Activated T-cell treated with anti-CD3 and anti-CD28 coated beads, Interleukin-2, amount 50 U/mL, for 48 hours (primary cell): Measurements from ENCODE around the gene TMEM236.

Source experiments
- DNase-seq, 2 experiments: peaks; one replicate each; pipeline ENCODE4 v3.0.0-alpha.2; 2020

Gene TMEM236

DNA sequence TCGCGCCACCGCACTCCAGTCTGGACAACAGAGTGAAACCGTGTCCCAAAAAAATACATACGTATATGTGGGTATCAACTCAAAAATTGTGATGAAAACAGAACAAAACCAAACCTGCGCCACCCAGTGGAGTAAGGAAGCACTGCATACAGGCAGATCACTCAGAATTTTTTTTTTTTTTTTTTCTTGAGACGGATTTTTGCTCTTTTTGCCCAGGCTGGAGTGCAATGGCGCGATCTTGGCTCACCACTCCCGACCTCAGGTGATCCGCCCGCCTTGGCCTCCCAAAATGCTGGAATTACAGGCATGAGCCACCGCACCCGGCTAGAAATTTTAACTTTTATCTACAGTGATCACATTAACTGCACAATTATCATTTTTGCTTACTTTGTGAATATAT is 9.1 kb upstream of the TMEM236 start:
- DNase-seq = peak; percentile 81 to 83

DNA sequence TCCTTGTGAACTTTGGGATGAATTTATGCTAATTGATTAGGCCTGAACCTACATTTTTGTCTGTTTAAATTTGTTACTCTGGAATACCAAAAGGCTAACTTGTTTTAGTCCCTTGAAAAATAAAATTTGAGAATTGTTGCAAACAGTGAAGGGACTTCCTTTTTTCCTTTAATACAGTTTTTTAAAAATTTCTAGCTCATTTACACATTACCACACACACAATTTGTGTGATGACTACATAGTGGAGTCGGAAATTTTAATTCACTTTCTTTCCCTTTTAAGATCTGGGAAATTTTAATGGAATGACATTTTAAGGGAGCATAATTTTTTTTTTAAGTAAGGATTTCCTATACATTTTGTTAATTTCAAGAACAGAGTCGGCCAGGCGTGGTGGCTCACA is 8.6 kb upstream of the TMEM236 start:
- no peak for DNase-seq

DNA sequence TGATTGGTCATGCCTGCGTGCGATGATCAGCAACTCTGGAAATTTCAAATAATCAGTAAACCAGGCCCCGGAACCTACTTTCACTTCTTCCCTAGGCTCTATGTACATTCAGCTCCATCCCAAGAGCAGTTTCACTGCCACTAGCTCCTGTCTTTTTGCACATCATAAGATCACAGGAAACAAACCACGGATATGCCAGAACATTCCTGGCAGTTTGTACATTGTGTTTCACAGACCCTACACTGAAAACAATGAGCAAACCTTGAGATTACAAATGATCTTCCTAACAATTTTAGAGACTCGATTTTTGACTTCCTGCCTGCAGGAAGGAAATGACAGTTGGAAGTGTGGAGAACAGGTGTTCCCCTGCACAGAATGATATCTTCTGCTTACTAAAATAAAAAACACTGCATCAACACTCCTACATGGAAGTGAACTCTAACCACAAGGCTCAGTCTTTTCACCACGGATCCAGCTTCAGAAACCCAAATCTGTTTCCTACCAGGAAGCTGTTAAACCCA is 7.6 kb upstream of the TMEM236 start:
- DNase-seq = no peak

DNA sequence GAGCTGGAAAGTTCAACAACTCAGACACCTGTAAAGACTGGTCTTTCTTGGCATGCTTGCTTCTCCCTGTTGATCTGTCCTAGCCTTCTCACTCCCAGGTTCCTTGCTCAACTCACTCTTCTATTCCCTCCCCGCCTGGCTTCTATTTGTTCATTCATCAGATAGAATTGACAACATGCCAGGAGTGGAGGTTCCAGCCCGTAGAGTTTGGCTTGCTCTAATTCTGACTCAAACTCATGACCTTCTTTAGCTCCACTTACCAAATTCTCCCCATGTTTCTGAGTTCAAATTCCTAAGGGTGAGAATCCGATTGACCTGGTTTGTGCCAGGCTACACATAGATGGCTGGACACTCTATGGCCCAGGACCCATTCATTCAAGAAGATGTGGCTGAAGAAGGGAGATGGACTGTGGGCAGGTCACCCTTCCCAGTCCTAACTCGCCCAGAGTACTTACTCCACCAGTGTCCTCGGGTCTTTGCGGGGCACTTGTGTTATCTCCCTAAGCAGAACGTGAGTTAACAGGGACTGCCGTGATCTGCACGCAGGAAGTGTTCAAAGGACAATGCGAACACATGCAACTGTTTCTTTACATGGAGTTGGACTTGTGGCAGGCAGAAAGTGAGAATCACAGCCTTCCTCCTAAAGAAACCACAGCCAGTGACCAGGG is 4.0 kb upstream of the TMEM236 start:
- no peak for DNase-seq

DNA sequence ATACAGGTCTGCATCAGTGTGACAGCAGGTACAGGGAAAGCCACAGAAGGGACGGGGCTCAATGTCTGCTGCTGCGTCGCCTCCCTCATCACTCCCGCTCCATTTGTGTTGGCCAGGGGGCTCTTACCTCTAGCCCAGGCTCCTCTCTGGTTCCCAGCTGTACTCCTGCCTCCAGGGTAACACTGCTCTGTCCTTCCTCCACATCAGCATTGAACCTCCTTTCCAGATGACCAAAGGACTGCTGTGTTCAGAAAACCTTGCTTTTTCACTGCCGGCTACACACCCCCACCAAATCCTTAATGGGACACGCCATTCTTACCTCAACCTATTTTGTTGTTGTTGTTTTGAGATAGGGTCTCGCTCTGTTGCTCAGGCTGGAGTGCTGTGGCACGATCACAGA is 2.1 kb upstream of the TMEM236 start:
- no peak for DNase-seq

DNA sequence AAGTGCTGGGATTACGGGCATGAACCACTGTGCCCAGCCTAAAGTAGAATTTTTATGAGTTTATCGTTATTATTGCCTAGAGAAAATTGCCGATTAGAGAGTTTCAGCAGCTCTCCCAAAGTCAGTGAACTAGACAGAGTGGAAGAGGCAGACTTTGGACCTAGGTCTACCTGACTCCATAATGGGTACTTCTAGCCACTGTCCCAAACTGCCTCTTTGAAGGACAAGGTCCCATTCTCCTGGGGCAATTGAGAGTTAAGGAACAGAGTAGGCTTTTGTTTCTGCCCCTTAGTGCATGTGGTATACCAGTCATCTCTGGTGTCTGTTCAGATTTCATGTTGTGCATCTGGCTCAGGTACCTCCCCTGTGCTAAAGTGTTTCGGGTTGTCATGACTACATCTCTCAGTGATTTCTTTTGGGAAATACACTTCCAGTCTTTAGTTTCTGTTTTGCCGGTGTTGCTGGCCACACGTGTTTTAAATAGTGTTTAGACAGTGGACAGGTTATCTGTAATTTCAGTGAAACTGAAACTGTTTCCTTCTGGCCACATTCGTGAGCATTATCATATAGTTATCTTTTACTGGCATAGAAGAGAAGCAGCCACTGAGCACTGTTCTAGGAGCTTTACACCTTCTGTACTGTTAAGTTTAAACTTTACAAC is 4.7 kb downstream of the TMEM236 start:
- DNase-seq = no peak

DNA sequence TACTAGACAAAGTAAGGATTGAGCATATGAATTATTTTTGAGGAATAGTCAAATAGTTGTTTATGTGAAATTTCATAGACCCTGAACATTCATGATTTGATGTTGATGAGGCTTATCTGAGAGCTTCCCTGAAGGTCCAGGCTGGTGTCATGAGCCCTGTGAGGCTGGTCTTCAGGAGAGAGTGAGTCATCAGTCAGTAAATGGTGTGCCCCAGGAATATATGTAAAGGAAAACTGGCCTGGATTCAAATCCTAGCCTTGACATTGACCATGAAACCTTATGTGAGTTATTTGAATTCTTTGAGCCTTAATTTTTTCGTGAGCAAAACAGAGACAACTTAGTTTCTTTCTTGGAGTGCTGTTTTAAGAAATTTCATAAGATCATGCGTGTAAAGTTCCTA is 6.2 kb downstream of the TMEM236 start:
- no peak for DNase-seq

DNA sequence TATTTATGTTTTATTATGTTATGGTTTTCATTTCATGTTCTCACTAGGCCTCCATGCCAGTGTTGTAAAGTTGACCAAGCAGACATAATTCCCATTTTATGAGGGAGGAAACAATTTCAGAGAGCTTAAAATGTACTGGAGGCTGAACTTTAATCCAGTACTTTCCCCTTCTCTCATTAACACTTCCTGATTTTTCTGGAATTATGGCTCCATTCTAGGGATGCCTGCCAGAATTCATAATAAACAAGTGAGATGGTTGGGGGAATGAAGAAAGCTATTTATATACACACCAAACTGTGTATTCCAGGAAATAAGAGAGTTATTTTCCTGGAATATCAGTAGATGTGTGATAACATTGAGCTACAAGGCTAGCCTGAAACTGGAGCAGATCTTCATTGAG is 6.9 kb downstream of the TMEM236 start:
- DNase-seq = no peak

DNA sequence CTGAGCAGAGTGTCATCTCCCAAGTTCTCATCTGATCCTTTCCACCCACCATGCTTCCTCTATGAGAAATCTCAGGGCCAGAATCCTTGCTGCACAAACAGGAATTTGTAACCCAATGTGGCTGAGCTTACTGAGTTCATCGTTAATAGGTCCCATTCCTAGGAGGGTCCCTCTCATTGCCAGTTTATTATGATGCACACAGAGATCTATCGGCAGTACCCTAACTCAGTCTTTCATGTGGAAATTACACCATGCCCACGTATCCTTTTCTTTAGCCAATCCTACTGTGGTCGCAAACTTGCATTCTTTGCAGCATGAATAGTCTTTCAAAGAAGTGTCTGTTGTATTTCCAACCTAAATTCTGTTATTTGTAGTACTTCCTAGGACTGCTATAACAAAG is 12.1 kb downstream of the TMEM236 start:
- no peak for DNase-seq

DNA sequence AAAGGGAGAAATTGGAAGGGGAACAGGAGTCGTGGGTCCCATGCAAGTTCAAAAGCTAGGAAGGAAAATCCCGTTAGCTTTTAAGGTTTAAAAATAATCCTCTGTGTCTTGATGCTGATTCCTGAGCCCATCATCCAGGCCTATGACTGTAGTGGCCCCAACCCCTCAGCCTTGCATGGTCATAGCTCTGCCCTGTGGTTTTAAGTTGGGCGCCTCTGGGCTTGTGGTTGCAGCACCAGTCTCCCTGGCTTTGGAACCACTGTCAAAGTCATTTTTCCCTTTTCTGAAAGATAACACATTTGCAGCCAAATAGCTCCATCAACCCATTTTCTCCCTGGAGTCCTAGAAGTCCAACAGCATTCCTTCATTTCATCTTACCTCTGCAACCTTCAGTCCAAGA is 13.6 kb downstream of the TMEM236 start:
- no peak for DNase-seq

DNA sequence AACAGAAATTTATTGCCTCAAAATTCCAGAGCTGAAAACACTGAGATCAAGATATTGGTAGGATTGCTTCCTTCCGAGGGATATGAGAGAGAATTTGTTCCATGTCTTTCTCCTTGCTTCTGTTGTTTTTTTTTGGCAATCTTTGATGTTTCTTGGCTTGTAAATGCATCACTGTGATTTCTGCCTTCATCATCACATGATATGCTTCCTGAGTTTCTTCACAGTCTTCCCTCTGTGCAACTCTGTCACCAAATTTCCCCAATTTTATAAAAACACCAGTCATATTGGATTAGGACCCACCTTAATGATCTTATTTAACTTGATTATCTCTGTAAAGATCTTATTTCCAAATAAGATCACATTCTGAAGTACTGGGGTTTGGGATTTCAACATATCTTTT is 14.7 kb downstream of the TMEM236 start:
- DNase-seq = no peak

DNA sequence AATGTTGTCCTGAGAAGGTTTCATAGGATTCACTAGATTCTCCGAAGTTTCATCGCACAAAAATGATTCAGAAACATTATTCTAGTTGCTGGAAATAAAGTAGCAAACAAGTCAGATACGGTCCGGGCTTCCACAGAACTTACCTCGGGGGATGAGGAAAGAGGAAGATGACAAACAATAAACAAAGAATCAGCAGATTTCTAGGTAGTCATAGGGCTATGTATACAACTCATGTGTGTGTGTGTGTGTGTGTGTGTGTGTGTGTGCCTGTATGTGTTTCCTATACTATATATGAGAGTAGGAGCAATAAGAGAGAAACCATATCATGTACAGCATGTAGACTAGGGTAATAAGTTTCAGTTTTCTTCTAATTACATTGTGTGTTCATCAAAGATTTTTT is 16.5 kb downstream of the TMEM236 start:
- no peak for DNase-seq

DNA sequence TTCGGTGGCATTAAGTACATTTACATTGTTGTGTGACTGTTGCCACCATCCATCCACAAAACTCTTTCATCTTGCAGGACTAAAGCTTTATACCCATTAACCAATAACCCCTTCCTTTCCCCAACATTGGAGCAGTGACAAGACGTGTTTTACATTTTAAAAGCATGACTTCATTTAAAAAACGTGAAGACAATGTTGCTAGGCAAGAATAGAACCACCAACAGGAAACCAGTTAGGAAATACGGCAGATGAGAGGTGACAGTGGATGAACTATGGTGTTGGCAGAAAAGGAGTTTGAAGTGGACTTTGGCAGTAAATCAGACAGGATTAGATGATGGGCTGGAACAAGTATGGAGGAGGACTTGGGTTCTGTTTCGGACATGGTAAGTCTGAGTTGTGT is 17.0 kb downstream of the TMEM236 start:
- DNase-seq = no peak

DNA sequence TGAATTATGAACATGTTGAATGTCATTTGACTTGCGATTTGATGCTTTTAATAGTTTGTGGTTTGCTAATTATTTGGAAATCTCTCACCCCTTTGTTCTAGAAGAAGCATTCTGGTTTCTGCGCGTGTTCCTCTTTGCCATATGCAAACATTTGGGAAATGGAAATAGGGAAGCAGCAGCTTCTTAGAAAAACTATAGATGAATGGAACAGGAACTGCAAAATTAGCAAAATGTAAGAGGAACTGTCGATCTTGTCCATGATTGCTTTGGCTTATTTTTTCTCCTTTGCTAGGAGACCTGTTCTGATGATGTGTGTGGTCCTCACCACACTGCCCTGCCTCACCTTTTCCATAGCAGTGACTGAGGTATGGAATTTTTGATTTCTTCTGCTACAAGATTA is 19.0 kb downstream of the TMEM236 start:
- DNase-seq = no peak

DNA sequence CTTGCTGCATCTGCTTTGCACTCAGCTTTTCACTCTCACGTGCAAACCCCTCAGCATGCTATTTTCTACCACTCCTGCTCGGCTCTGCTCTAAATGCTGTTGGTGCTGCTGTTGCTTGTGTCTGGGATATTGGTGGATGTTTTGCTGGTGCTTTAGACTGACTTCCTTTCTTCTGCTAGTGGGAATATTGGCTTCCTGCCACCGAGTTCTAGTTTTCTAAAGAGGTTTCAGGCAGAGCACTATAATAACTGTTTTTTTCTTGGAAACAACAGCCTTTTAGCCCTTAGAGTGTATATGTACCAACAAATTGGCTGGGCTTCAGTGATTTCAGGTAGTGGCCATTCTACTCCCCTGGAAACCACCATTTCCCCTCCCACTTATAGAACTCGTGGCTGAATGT is 27.8 kb downstream of the TMEM236 start:
- DNase-seq = no peak

DNA sequence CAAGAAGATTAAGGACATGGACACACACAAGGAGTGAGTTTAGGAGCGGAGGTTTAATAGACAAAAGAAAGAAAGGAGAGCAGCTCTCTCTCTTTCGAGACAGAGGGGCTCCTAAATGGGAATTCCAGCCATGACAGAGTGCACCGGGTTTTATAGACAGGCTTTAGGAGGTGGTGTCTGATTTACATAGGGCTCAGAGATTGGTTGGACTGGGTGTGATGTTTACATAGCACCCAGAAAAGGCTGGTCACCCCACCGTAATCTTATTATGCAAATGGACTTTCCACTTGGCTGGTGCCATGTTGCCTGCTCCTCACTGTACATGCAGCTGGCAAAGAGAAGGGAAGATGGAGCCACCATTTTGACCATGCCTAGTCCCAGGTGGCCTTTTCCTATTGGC is 28.7 kb downstream of the TMEM236 start:
- DNase-seq = no peak

DNA sequence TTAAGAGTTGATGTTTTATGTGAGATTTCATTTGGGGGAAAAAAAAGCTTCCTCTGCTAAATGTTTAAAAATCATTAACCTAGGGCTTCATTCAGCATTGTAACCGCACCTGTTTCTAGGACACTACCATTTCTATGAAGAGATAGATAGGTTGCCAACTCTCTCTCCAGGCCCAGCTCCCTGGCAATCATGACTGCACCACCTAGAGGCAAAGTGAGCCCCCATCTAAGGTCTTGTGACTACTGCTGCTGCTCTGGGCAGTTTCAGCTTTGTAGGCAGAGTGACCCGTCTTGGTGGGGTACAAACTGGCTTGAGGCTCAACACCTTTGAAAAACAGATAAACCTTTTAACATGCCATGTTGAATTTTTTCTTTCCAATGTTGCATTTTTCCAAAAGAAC is 29.9 kb downstream of the TMEM236 start:
- no peak for DNase-seq

DNA sequence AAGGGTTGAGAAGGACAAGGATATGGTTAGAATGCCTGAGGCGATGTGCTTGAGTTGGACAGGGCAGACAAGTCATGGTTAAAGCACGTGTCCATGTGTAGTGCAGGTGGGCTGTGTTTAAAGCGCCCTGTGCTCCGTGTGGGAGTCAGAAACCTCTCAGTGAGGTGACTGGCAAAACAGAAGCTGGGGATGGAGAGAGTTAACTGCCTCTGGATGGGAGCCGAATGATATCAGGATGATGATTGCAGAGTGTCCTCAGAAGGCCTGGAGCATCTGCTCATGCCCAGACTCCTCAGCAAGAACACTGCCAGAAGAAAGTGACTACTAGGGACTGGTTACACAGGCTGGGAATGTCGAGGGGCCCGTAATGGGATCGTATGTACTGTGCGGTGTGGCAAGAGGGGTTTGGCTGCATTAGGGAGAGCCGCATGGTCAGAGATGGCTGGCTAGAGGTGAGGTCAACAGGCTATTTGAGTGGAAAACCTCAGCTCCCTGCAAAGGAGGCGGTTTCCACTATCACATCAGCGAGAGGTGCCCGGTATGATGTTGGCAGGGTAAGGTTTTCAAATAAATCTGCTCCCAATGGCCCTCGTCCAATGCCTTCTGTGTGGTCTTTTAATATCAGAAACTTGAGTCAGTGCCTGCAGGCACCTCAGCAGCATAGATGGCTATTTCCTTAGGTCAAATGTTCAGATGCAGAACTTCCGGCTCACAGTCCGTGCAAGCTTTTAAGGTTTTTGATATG is 31.1 kb downstream of the TMEM236 start:
- DNase-seq = no peak

DNA sequence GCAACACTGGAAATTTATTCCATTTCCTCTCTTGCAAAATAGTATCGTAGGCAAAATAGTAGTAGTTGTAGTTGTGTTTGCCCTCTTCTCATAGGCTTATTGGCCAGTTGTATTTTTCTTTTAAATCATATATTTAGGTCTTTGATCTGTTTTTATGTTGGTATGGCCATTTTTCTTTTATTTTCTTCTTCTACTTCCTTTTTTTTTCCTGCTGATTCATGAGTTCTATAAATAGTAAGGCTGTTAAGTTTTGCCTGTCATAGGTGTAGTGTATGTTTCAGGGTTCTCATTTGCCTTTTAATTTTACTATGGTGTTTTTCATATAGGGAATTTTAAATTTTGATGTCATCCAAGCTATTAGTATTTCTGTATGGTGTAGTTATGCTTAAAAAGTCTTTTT is 31.8 kb downstream of the TMEM236 start:
- DNase-seq = no peak

DNA sequence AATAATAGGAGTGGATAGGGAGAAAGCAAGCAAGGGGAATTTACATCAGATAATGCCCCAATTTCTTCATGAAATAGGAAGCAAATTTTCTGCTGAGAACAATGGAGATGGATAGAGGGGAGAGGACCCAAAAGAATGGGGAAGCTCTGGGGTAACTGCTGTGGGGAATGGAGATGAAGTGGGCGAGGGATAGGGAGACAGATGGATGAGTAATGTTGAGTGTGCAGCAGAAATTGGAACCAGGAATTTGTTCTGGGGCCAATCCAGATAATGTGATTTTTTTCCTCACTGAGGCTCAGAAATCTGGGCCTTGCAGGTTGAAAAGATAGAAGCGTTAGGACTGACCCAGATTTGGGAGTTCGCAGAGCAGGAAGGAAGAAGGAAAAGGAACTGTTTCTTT is 32.7 kb downstream of the TMEM236 start:
- DNase-seq = no peak

DNA sequence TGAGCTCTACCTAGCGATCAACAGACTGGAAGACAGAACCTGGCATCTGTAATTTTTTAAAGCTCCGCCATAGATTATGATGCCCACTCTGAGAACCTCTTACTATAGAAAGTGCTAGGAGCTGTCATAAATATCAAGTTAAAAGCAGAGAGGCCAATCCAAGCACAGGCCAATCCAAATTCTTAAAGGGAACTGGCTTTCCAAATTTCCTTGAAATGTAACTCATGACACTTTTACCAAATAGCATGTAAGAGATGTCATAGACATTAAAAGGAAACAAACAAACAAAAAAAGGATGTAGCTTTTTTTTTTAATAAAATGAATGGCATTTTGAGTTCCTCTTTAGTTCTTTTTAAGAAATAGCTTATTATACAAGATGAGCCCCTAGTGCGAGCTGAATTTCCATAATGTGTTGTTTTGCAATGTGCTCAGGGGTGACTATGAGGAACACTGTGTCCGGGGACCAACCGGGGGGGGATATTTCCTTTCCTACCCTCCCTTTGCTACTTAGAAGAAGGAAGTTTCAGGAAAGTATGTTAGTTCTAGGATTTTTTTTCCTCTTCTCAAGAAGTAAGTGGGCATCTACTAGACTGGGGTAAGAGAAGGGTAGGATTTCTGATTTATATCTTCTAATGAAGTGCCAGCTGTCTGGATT is 33.4 kb downstream of the TMEM236 start:
- DNase-seq = no peak

DNA sequence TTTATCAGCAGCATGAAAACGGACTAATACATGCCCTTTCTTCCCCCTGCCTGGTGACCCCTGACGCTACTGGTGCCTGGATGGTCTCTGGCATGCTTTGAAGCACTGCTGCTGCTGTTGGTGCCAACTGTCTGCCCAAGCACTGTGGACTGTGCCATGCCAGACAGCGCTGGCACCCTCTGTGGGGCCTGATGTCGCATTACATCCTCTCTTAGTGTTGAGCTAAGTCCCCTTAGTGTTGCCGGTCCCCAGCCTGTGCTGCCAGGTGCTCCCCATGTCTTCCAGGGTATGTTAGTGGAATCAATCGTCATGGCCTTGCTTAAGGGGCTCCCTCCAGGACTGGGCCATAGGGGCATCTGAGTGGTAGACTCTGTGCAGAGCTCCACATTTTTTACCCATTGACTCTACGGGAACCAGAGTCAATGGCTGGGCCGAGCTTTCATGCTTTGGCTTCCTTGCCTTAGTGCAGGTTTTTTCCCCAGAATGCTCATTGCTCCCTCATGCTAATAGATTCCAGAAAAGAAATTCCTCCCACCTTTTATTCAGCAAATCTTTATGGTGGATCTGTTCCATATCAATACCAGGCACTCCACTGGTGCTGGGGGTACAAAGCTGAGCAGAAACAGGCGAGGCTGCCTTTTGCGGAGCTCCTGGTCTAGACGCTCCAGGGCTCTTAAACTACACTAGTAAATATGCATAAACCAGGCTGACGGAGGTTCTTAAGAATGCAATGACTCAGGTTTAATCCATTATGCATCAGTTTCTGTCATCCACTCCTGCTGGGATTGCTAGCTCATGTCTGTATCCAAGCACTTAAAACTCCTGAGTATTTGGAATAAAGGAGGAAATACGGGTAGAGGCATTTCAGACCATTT is 35.3 kb downstream of the TMEM236 start:
- DNase-seq = no peak

DNA sequence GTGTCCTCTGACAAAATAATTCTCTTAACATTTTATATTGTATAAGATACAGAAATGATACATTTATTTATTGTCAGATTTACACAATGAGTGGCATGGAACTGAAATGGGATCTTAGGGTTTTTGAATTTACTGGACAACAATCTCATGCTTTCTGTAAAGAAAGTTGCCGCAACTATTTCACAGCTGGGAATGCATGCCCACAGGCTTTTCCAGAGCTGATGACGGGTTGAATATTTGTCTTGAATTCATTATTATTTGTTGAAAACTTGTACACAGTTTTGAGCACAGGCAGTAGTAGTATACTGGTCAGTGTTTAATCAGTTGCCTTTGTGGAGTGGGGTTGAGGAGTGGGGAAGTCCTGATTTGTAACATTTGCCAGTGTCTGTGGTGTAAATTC is 36.6 kb downstream of the TMEM236 start:
- no peak for DNase-seq
